Upper lobe of right lung (tissue), 1 donor: Measurements from ENCODE around the gene CADPS2. TPM values are rescaled to one million over a fixed set of nuclear protein-coding genes. Genes with fewer than 3 reads are reported as not detected.

Source experiments
- ATAC-seq: fragments of 200-7000 bp; cut with Tn5 transposase; one replicate; pipeline ENCODE4 v1.9.1; 2020; ENCODE audit warnings: mild to moderate bottlenecking, moderate library complexity
- DNase-seq: peaks from one replicate; pipeline ENCODE4 v3.0.0-alpha.2; 2020
- H3K27ac ChIP-seq: fragments of 200-600 bp; one replicate; pipeline ENCODE4 v1.8.0; 2022
- H3K27me3 ChIP-seq: fragments of 200-600 bp; one replicate; pipeline ENCODE4 v1.8.0; 2022; ENCODE audit warnings: mild to moderate bottlenecking
- H3K36me3 ChIP-seq: fragments of 200-600 bp; one replicate; pipeline ENCODE4 v1.8.0; 2022
- H3K4me1 ChIP-seq: fragments of 200-600 bp; one replicate; pipeline ENCODE4 v1.8.0; 2022
- H3K4me3 ChIP-seq: fragments of 200-600 bp; one replicate; pipeline ENCODE4 v1.8.0; 2022; ENCODE audit warnings: mild to moderate bottlenecking
- H3K9me3 ChIP-seq: fragments of 200-600 bp; one replicate; pipeline ENCODE4 v1.8.0; 2022
- intact Hi-C: fragments of 100-400 bp; cut with DNase I; formaldehyde crosslinking; loops from one replicate; pipeline ENCODE4 v1.11.0; 2022
- total RNA-seq: library from RNA; stranded (reverse); fragmentation: NEBNext Ultra II Directional; extraction: Animal tissue kit (Norgen Biotek cat#: 25700); gene quantifications from one replicate; pipeline ENCODE4 v1.2.1, GENCODE V29; 2021
- TF ChIP-seq, protein P1 (sequence below): fragments of 200-600 bp; IDR thresholded peaks from one replicate; pipeline ENCODE4 v1.8.0; 2022; ENCODE audit warnings: antibody characterized with exemption
- donor health status: DM: no; HTN: yes; CAD: no; lungs with severe emphysema.

The CADPS2 gene
- total RNA-seq, 1 donor from 2014 or later = 46.1 TPM

DNA sequence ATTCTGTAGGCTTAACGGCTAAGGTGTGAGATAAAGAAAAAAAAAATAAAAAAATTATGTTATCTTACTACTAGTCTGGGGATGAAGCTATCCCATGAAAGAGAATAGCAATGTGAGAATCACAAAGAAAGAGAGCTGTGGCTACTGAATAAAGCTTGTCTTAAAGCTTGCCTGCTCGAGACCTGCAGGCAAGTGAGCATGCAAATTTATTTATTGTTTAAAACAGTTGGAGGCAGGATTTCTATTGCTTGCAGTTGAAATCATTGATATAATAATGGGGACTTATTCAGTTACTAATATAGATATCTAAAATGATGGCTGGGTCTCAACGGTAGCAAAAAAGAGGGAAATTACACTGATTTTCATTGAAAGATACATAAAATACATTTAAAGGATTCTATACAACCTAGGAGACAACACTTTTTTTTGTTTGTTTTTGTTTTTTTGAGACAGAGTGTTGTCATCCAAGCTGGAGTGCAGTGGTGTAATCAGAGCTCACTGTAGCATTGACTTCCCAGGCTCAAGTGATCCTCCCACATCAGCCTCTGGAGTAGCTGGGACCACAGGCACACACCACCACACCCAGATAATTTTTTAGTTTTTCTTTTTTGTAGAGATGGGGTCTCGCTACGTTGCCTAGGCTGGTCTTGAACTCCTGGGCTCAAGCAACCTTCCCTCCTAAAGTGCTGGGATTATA, 437.2 kb downstream of the CADPS2 start:
- Histone ChIP-seq H3K9me3 (no peaks in the 10 kb centered on the region), H3K36me3 (peaks cover 7% of the 10 kb centered on the region), H3K4me3 (no peak overlapping the region), H3K27me3 (no peaks in the 10 kb centered on the region), H3K4me1 (no peaks in the 10 kb centered on the region), H3K27ac (no peak overlapping the region)
- intact Hi-C loops = no loop called here
- TF ChIP-seq, protein P1, sequence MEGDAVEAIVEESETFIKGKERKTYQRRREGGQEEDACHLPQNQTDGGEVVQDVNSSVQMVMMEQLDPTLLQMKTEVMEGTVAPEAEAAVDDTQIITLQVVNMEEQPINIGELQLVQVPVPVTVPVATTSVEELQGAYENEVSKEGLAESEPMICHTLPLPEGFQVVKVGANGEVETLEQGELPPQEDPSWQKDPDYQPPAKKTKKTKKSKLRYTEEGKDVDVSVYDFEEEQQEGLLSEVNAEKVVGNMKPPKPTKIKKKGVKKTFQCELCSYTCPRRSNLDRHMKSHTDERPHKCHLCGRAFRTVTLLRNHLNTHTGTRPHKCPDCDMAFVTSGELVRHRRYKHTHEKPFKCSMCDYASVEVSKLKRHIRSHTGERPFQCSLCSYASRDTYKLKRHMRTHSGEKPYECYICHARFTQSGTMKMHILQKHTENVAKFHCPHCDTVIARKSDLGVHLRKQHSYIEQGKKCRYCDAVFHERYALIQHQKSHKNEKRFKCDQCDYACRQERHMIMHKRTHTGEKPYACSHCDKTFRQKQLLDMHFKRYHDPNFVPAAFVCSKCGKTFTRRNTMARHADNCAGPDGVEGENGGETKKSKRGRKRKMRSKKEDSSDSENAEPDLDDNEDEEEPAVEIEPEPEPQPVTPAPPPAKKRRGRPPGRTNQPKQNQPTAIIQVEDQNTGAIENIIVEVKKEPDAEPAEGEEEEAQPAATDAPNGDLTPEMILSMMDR = no peak
- DNase-seq = no peak
- no peak for ATAC-seq

DNA sequence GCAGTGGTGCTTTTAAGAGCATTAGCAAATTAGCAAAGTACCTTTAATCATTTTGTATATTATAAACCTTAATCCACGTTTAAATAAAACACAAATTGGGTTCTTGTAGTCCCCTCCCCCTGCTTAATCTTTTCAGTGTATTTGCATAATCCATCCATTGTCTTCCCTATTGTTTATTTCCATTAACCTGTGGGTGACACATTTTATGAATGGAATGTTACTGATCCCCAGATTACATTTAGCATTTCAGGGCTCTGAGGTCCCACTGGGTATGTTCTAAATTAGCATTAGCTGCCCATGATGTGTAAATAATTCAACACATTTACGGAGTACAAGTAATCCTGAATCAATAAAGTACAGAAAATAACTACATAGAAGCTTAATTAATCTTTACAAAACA, 443.3 kb downstream of the CADPS2 start:
- intact Hi-C loops = no loop called here
- no peak for ATAC-seq

DNA sequence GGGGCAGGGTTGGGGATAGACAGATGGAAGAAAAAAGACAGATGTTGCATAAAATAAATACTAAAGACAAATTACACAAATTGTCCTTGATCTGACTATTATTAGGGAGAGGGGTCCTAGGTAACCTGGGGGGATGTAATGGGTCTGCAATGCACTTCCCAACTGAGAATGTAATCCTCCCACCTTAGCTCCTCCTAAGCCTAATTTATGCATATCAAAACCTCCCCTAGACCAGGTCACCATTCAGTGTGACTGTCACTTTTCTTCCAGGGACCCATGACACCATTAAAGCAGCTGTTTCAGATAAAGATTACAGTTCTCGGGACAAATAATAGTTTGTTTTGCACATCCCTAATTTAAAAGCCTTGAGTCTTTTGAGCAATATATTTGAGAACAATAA, 447.8 kb downstream of the CADPS2 start:
- no peaks in the 10 kb centered on the region for H3K36me3 ChIP-seq
- intact Hi-C loops = no loop called here
- no peak for DNase-seq

More for the DNA sequence above, 443.3 kb downstream of the CADPS2 start:
- Histone ChIP-seq H3K9me3 (no peaks in the 10 kb centered on the region), H3K4me1 (no peaks in the 10 kb centered on the region), H3K27ac (no peak overlapping the region), H3K4me3 (no peak overlapping the region), H3K27me3 (no peaks in the 10 kb centered on the region), H3K36me3 (no peaks in the 10 kb centered on the region)
- TF ChIP-seq, protein P1 = no peak
- no peak for DNase-seq

DNA sequence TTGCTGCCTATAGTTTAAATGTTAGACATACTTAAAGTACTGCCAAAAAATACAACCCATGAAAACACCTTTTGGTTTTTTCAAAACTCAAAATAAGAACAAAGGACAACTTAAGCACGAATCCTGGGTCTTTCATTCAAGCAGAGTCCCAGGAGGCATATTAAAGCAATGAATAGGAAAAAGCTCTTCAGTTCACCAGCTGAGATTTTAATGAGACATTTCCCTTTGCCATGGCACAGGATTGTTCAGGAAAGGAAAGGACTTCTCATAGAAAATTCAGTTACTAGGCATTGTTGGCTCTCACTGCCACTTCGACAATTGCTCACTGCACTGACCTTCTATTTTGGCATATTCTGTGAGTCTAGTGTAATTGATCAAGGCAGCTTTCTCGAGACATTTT, 448.3 kb downstream of the CADPS2 start:
- Histone ChIP-seq H3K9me3 (no peaks in the 10 kb centered on the region), H3K36me3 (no peaks in the 10 kb centered on the region), H3K27me3 (no peaks in the 10 kb centered on the region), H3K27ac (no peak overlapping the region), H3K4me1 (no peaks in the 10 kb centered on the region), H3K4me3 (no peak overlapping the region)
- intact Hi-C loops = no loop called here
- TF ChIP-seq, protein P1 = no peak
- no peak for DNase-seq
- no peak for ATAC-seq

More for the DNA sequence above, 447.8 kb downstream of the CADPS2 start:
- H3K27me3 ChIP-seq = no peaks in the 10 kb centered on the region
- no peak overlapping the region for H3K27ac ChIP-seq
- no peaks in the 10 kb centered on the region for H3K9me3 ChIP-seq
- TF ChIP-seq, protein P1 = no peak
- H3K4me1 ChIP-seq = no peaks in the 10 kb centered on the region
- no peak for ATAC-seq
- no peak overlapping the region for H3K4me3 ChIP-seq

DNA sequence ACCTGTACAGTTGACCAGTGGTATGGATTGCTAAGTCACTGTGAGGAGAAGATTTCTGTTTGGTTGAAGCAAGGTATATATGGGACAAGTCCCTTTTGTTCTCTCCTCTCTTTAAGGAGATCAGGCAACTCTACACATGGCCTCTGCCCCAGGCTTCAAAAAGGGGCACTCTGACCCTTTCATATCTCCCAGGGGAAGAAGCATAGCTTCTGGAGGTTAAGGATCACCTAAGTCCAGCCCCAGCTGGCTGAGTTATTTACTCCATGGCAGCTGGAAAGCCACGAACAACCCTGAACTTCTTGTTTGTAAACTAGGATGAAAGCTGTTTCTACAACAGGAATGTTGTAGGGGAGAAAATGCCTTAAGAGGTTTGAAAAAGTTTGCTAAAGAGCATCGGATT, 452.5 kb downstream of the CADPS2 start:
- Histone ChIP-seq H3K4me3 (no peak overlapping the region), H3K4me1 (no peaks in the 10 kb centered on the region), H3K27ac (no peak overlapping the region), H3K36me3 (no peaks in the 10 kb centered on the region), H3K27me3 (no peaks in the 10 kb centered on the region), H3K9me3 (no peaks in the 10 kb centered on the region)
- TF ChIP-seq, protein P1 = no peak
- ATAC-seq = no peak
- intact Hi-C loops = no loop called here
- DNase-seq = no peak

DNA sequence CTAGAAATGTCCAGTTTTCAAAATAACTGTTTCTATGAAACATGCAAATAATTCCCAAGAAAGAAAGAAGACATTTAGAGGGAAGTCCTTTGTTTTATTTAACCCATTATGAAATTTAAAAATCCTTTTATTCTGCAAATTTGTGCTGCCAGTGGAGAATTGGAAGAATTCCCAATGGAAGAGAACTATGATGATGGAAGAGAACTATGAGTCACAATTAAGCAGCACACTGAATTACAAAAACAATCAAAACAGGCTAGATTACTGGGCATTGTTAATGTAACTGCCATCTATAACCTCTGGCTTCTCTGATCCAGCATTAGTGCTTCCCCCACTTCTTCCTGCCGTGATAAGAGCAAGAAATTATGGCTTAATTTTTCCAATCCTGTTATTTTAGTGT, 455.6 kb downstream of the CADPS2 start:
- no peaks in the 10 kb centered on the region for H3K27me3 ChIP-seq
- TF ChIP-seq, protein P1 = no peak
- no peaks in the 10 kb centered on the region for H3K9me3 ChIP-seq
- no peak for DNase-seq
- H3K4me1 ChIP-seq = no peaks in the 10 kb centered on the region
- no peak overlapping the region for H3K27ac ChIP-seq
- H3K4me3 ChIP-seq = no peak overlapping the region
- intact Hi-C loops = no loop called here
- no peaks in the 10 kb centered on the region for H3K36me3 ChIP-seq
- no peak for ATAC-seq
